Natural killer cell treated with Interleukin-12 subunit alpha and Interleukin-12 subunit beta and Interleukin-15 and Interleukin-18, amount 100 ng/mL, for 72 hours (primary cell): ENCODE results near the gene CCIN. TPM values are rescaled to one million over a fixed set of nuclear protein-coding genes. Genes with fewer than 3 reads are reported as not detected.

Experiments used
- ATAC-seq, 2 donors: fragments of 150-1000 bp; cut with Tn5 transposase in 1 of 2; sonication (Bioruptor Pico), chemical (Tn5 transposase) in 1 of 2; 2 replicates each; pipeline ENCODE4 v1.10.0; 2021
- DNase-seq: peaks from one replicate; pipeline ENCODE4 v3.0.0; 2022; ENCODE audit warnings: low spot score
- H3K27ac Mint-ChIP-seq, 2 donors: 1 replicate in 1 of 2; 2 replicates in 1 of 2; pipeline ENCODE4 v1.8.0; 2022; ENCODE audit warnings: mixed read lengths in 2 of 2, mild to moderate bottlenecking in 1 of 2, moderate library complexity in 1 of 2
- H3K27me3 Mint-ChIP-seq, 2 donors: 1 replicate in 1 of 2; 2 replicates in 1 of 2; pipeline ENCODE4 v1.8.0; 2022; ENCODE audit warnings: mixed read lengths in 2 of 2
- H3K36me3 Mint-ChIP-seq: one replicate; pipeline ENCODE4 v1.8.0; 2022; ENCODE audit warnings: mixed read lengths
- H3K4me1 Mint-ChIP-seq, 2 donors: 1 replicate in 1 of 2; 2 replicates in 1 of 2; pipeline ENCODE4 v1.8.0; 2022; ENCODE audit warnings: low read depth in 2 of 2, mixed read lengths in 2 of 2, mild to moderate bottlenecking in 1 of 2
- H3K4me3 Mint-ChIP-seq: one replicate; pipeline ENCODE4 v1.8.0; 2022; ENCODE audit warnings: mixed read lengths
- H3K9me3 Mint-ChIP-seq: 2 replicates; pipeline ENCODE4 v1.8.0; 2022; ENCODE audit warnings: mixed read lengths
- total RNA-seq, 2 donors: library from RNA; stranded (reverse); gene quantifications; one replicate each; pipeline ENCODE4 v1.2.3, GENCODE V29; 2022

The CCIN gene
- total RNA-seq, 2 donors from 2014 or later: 0.19 TPM; not detected in 1

DNA sequence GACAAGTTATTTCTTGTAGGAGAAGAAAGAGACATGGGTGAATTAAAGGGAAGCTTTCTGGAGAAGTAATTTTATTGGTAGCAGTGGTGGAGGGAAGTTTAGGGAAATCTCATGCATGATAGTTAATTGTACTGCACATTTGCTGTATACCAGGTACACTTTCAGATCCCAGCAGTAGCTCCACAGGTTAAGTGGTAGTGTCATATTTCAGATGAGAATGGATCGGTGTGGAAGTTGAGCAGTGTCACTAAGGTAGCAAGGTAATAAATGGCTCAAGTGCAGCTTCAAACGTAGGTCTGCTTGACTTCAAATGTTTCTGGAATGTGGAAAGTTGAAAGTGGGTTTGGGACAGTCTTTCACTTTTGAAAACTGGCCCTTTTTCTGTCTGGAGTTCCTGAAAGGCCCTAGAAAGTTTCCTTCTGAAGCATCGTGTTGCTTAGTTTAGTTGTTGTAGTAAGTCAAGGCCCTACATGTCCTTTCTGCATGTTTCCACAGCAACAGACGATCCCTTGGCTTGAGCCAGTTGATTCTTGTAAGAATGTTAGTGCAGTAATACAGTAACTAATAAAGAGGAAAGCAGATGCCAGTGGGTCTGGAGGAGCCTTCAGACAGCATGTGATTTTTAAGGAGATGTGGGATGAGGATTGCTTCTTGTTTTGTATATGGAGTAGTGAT, 25.3 kb downstream of the CCIN start:
- no peaks in the 10 kb centered on the region for H3K27me3 Mint-ChIP-seq
- ATAC-seq (no peak), DNase-seq (no peak)
- peak overlapping the region; percentile 36 to 64 for H3K27ac Mint-ChIP-seq
- no peaks in the 10 kb centered on the region for H3K9me3 Mint-ChIP-seq
- H3K4me3 Mint-ChIP-seq: peak overlapping the region; percentile 97
- peaks cover 48 to 50% of the 10 kb centered on the region in 2 donors for H3K4me1 Mint-ChIP-seq
- H3K36me3 Mint-ChIP-seq: peaks cover 20% of the 10 kb centered on the region

DNA sequence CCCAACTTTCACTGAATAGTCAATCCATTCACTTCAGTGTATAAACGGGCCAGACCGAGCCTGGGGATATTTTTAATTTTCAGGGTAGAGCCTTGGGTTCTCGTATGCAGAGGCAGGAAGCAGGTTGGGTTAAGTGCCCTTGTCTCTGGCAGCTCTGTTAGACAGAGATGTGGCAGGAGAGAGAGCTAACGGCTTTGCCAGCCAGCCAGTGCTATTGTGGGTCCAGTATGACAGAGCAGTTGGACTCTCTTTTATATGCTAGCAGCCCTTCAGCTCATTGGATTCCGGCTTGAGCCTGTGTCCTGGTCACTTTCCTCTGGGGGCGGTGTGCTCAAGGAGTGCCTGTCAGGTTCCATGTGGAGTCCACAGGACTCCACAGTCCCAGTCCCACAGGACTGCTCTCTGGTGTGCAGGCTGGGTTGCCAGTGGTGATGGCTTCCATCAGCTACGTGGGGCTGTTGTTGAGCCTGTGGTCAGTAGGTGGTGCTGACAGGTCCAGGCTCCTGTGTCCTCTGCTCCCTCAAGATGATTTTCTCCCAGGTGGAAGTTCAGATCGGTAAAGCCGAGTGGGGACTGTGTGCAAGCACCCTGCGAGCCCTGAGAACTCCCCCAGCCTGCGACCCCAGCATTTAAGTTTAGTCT, 35.8 kb downstream of the CCIN start:
- Mint-ChIP-seq H3K9me3 (no peaks in the 10 kb centered on the region), H3K36me3 (peaks cover 18% of the 10 kb centered on the region), H3K27me3 (no peaks in the 10 kb centered on the region), H3K4me3 (no peak overlapping the region), H3K4me1 (peaks cover 30 to 37% of the 10 kb centered on the region in 2 donors), H3K27ac (no peak overlapping the region)
- DNase-seq (no peak), ATAC-seq (no peak)

DNA sequence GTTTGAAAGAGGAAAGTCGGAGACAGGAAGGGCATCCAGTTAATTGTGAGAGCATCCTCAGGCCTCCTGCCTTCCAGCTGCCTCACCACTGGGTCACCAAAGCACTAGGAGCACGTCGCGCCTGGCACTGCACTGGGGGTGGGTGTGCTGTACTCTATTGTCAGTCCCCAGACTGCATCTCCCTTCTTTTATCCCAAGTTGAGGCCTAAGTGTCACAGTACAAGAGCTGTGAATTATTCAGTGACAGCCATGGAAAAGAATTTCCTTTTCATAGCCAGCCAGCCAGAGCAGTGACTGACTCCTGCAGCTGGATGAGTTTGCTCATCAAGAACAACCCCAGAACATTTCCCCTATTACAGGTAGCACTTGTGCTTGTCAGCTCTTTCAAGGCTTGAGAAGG, 37.8 kb downstream of the CCIN start:
- Mint-ChIP-seq H3K9me3 (no peaks in the 10 kb centered on the region), H3K36me3 (peaks cover 25% of the 10 kb centered on the region), H3K27ac (peak overlapping the region; percentile 81 to 92), H3K4me3 (peak overlapping the region; percentile 27), H3K4me1 (peaks cover 42 to 52% of the 10 kb centered on the region in 2 donors), H3K27me3 (no peaks in the 10 kb centered on the region)
- ATAC-seq (no peak), DNase-seq (no peak)

DNA sequence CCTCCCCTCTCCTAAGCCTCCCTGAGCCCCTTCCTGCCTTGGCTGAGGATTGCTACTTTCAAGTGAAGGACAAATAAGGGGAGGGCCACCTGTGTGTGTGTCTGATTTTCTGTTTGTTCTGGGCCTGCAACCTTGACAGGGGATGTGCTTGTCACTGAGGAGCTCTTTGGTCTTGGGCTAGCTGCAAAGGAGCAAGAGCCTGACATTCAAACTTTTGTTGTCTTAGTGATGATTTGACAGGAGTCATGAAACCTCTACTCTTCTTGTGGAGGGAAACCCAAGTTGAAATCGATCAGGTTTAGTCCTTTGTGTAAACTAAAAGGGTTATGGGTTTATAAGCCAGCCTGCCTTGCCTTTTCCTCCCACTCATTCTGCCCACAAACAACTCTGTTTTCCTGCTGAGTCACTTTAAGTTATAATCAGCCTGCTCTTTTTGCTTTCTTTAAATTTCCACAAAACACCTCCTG, 38.4 kb downstream of the CCIN start:
- ATAC-seq: peak in 1 of 2 donors; percentile 36
- Mint-ChIP-seq H3K36me3 (peaks cover 20% of the 10 kb centered on the region), H3K4me1 (peaks cover 42 to 52% of the 10 kb centered on the region in 2 donors), H3K4me3 (peak overlapping the region; percentile 49), H3K27ac (peak overlapping the region; percentile 81 to 92), H3K27me3 (no peaks in the 10 kb centered on the region), H3K9me3 (no peaks in the 10 kb centered on the region)
- DNase-seq: no peak

DNA sequence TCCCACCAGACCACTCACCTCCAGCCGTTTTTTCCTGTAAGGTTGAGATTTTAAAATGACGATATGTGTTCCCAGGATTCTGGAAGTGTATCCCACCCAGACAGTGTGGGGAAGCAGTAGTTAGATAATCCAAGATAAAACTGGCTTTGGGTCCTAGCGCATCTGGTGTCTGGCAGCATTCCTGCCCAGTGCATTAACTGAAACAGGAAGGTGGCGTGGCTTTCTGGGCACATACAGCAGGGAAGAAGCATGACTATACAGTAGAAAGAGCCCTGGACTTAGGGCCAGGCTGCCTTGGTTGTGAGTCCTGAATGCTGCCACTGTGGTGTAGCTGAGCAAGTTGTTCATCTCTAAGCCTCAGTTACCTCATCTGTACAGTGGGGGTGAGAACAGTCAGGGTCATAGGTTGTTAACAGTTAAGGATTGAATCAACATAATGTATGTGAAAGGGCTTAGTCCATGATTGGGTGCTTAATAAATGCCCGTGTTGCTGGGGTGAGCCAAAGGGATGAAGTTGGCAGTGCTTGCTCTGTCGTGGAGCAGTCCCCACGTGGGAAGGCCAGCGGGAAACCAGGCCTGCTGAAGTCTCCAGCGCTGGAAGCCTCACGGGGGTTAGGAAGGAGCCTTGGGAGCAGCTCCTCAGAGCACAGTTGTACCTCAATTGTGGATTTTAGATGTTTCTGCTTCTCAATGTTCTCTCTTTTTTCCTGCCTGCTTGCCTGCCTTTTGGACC, 39.5 kb downstream of the CCIN start:
- H3K27ac Mint-ChIP-seq: peak overlapping the region; percentile 81 to 92
- H3K4me1 Mint-ChIP-seq: peaks cover 49 to 60% of the 10 kb centered on the region in 2 donors
- H3K36me3 Mint-ChIP-seq: peaks cover 18% of the 10 kb centered on the region
- H3K27me3 Mint-ChIP-seq: no peaks in the 10 kb centered on the region
- no peak for DNase-seq
- no peaks in the 10 kb centered on the region for H3K9me3 Mint-ChIP-seq
- no peak for ATAC-seq
- peak overlapping the region; percentile 22 for H3K4me3 Mint-ChIP-seq

DNA sequence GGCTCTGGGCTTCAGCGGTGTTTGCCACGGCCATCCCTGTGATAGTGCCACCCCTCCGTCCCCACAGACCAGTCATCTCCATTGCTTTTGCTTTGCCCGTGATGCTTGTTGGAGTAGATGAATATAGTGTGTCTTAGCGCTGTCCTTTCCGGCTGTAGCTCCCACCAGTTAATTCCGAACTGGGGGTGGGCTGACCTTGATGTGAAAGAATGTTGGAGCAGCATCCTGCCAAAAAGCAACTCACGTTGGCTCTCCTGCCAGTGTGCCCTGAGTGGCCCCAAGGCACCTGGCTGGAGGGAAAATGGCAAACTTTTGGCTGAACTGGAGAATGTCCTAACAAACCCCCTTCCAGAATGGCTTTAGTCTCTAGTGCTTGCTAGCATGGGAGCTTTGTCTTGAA, 41.5 kb downstream of the CCIN start:
- Mint-ChIP-seq H3K4me1 (peaks cover 49 to 59% of the 10 kb centered on the region in 2 donors), H3K4me3 (no peak overlapping the region), H3K36me3 (peaks cover 12% of the 10 kb centered on the region), H3K27me3 (no peaks in the 10 kb centered on the region), H3K27ac (peak overlapping the region; percentile 26 to 81), H3K9me3 (no peaks in the 10 kb centered on the region)
- no peak for ATAC-seq
- no peak for DNase-seq

DNA sequence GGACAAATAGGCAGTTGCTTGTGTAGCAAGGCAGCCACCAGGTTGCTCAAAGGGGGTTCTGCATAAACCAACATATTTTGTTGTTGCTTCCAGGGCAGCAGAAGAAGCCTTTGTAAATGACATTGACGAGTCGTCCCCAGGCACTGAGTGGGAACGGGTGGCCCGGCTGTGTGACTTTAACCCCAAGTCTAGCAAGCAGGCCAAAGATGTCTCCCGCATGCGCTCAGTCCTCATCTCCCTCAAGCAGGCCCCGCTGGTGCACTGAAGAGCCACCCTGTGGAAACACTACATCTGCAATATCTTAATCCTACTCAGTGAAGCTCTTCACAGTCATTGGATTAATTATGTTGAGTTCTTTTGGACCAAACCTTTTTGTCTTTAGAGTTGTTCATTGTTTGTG, 42.3 kb downstream of the CCIN start:
- DNase-seq: no peak
- Mint-ChIP-seq H3K9me3 (no peaks in the 10 kb centered on the region), H3K36me3 (peaks cover 18% of the 10 kb centered on the region)

DNA sequence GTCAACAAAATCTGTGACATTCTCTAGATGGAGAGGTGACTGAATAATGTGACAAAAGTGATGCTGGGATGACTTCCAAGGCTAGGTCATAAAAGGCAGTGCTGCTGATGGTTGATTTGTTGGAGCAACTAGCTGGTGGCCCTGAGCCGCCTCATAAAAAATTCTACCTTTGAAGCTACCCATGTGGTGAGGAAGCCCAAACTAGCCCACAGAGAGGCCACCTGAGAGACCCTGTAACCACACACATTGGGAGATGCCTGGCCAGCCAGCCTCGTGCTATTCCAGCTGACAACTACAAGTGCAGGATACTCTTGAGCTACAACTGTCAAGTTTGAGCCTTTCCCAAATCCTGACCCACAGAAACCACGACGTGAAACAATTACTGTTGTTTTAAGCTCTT, 44.2 kb downstream of the CCIN start:
- Mint-ChIP-seq H3K4me3 (no peak overlapping the region), H3K4me1 (peaks cover 50 to 54% of the 10 kb centered on the region in 2 donors), H3K27ac (no peak overlapping the region), H3K36me3 (peaks cover 26% of the 10 kb centered on the region), H3K9me3 (no peaks in the 10 kb centered on the region), H3K27me3 (no peaks in the 10 kb centered on the region)
- DNase-seq (no peak), ATAC-seq (no peak)

More for the DNA sequence above, 42.3 kb downstream of the CCIN start:
- ATAC-seq: no peak
- peaks cover 55 to 59% of the 10 kb centered on the region in 2 donors for H3K4me1 Mint-ChIP-seq
- H3K27me3 Mint-ChIP-seq: no peaks in the 10 kb centered on the region
- no peak overlapping the region for H3K27ac Mint-ChIP-seq
- no peak overlapping the region for H3K4me3 Mint-ChIP-seq

DNA sequence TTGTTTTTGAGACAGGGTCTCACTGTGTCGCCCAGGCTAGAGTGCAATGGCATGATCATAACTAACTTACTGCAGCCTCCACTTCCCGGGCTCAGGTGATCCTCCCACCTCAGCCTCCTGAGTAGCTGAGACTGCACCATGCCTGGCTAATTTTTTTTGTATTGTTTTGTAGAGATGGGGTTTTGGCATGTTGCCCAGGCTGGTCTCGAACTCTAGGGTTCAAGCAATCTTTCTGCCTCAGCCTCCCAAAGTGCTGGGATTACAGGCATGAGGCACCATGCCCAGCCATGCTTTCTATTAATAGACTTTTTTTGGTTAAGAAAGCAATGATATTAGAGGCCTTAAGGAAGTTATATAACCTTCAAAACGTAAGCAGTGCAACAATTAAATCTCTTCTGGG, 44.8 kb downstream of the CCIN start:
- peaks cover 26% of the 10 kb centered on the region for H3K36me3 Mint-ChIP-seq
- peaks cover 50 to 55% of the 10 kb centered on the region in 2 donors for H3K4me1 Mint-ChIP-seq
- no peak for DNase-seq
- ATAC-seq: no peak
- H3K27me3 Mint-ChIP-seq: no peaks in the 10 kb centered on the region
- H3K9me3 Mint-ChIP-seq: no peaks in the 10 kb centered on the region
- no peak overlapping the region for H3K4me3 Mint-ChIP-seq
- no peak overlapping the region for H3K27ac Mint-ChIP-seq

DNA sequence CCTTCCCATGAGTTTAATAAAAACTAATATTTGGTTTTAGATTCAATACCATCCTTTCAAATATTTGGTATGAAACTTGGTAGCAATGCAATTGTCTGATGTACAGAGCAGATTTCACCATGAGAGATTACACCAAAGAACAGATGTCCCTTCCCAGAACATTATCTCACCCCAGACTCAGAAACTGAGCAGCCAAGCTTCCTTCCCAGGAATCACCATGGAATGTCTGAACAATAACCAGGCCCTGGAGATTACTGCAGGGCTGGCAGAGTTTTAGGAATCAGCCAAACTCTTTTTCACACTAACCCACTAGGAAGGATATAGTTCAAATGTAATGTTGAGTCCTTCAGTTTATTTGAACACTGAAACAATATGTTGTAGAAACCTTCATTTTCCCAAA, 45.4 kb downstream of the CCIN start:
- no peaks in the 10 kb centered on the region for H3K27me3 Mint-ChIP-seq
- no peaks in the 10 kb centered on the region for H3K9me3 Mint-ChIP-seq
- no peak overlapping the region for H3K4me3 Mint-ChIP-seq
- no peak for DNase-seq
- no peak overlapping the region for H3K27ac Mint-ChIP-seq
- ATAC-seq: no peak
- H3K4me1 Mint-ChIP-seq: peaks cover 49 to 54% of the 10 kb centered on the region in 2 donors
- peaks cover 27% of the 10 kb centered on the region for H3K36me3 Mint-ChIP-seq

DNA sequence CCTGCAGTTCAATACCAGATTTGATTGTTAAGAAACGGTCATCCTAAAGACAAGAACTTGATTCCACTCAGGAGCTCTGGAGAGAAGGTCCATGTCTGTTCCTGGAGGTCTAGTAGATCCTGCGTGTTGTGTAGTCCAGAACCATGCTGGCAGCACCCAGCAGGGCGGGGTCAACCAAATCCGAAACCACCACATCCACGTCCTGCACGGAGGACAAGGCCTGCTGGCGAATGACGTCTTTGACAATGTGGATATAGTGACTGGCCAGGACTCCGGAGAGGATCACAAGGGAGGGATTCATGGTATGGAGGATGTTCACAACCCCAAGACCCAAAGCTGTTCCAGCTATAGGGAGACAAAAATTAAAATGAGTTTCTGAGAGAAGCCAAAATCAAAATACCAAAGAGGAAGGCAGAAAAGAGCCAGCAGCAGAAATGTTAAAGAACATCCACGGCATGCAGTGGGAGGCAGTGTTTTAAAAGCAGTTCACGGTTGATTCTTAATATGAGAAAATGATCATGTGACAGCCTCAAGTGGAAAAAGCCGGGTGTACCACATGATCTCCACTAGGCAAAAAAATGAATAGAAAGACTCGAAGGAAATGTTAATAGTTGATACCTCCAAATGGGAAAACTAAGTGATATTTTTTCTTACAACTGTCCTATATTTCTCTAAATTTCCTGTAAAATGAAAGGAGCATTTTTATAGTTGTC, 48.2 kb downstream of the CCIN start:
- peak overlapping the region; percentile 7 to 61 for H3K27ac Mint-ChIP-seq
- H3K4me3 Mint-ChIP-seq: no peak overlapping the region
- DNase-seq: no peak
- peaks cover 27% of the 10 kb centered on the region for H3K36me3 Mint-ChIP-seq
- no peaks in the 10 kb centered on the region for H3K27me3 Mint-ChIP-seq
- H3K4me1 Mint-ChIP-seq: peaks cover 37 to 42% of the 10 kb centered on the region in 2 donors
- H3K9me3 Mint-ChIP-seq: no peaks in the 10 kb centered on the region
- ATAC-seq: no peak

DNA sequence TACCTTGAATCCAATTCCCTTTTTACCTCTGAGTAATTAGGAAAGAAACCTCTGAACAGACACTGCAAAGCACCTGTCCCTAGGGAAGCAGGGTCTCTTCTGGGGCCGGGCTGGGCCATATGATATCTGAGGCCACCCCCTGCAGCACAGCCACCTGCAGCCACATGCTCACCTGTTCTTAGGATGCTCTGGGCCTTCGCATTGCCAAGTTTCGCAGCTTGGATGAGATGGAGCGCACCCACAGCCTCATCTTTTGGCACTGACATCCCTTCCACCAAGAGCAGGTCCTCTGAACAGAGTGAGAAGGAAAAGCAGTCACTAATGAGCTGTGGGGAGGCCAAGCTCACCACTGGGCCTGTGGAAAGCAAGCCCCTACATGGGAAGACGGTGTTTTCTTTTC, 48.8 kb downstream of the CCIN start:
- ATAC-seq (no peak), DNase-seq (no peak)
- Mint-ChIP-seq H3K27ac (peak overlapping the region; percentile 7 to 61), H3K27me3 (no peaks in the 10 kb centered on the region), H3K9me3 (no peaks in the 10 kb centered on the region), H3K36me3 (peaks cover 33% of the 10 kb centered on the region), H3K4me1 (peaks cover 33 to 38% of the 10 kb centered on the region in 2 donors), H3K4me3 (peak overlapping the region; percentile 20)

DNA sequence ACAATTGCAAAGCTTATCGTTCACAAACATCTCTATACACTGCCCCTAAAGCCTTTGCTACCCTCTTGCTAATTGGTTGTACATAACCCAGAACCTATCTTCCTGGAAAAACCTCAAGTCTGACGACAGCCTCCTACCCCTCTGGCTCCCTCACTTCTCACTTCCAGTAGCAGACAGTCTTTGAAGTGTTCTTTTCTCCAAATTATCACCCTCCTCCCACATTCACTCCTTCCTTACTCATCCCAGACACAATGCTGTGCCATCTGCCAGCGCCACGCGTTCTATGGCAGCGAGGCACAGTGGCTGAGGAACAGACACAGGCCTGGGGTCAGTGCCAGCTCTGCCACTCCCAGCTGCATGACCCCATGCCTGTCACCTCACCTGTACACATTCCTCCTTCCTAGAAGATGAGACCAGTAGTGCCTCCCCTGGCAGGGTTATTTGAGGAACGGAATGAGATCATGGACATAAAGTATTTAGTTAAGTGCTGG, 49.3 kb downstream of the CCIN start:
- H3K4me1 Mint-ChIP-seq: peaks cover 29 to 35% of the 10 kb centered on the region in 2 donors

More for the DNA sequence above, 49.3 kb downstream of the CCIN start:
- Mint-ChIP-seq H3K27me3 (no peaks in the 10 kb centered on the region), H3K9me3 (no peaks in the 10 kb centered on the region), H3K4me3 (peak overlapping the region; percentile 20), H3K27ac (peak overlapping the region; percentile 7 to 61), H3K36me3 (peaks cover 37% of the 10 kb centered on the region)
- no peak for DNase-seq
- ATAC-seq: peak; percentile 60 to 76
